Measurements from ENCODE around the gene LIPI.

DNA sequence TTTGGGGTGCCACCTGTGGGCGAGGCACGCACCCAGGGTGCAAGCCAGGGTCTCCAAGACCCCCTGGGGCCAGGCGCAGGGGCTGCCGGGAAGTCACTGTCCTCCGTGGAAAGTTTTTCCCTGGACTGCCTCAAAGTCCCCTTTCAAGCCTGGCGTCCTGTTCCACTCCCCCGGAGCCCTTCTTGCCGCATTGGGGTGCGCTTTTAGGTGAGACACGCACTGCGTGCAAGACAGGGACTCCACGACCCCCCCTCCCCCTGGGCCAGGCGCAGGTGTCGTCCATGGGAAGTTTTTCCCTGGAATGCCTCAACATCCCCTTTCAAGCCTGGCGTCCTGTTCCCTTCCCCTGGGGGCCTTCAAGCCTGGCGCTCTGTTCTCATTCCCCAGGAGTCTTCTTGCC lies 137.1 kb downstream of the LIPI start:
- TF ChIP-seq, protein P1, sequence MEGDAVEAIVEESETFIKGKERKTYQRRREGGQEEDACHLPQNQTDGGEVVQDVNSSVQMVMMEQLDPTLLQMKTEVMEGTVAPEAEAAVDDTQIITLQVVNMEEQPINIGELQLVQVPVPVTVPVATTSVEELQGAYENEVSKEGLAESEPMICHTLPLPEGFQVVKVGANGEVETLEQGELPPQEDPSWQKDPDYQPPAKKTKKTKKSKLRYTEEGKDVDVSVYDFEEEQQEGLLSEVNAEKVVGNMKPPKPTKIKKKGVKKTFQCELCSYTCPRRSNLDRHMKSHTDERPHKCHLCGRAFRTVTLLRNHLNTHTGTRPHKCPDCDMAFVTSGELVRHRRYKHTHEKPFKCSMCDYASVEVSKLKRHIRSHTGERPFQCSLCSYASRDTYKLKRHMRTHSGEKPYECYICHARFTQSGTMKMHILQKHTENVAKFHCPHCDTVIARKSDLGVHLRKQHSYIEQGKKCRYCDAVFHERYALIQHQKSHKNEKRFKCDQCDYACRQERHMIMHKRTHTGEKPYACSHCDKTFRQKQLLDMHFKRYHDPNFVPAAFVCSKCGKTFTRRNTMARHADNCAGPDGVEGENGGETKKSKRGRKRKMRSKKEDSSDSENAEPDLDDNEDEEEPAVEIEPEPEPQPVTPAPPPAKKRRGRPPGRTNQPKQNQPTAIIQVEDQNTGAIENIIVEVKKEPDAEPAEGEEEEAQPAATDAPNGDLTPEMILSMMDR (IDR thresholded peaks at IDR 0.05), result no peak
- TF ChIP-seq POLR2AphosphoS5 (IDR thresholded peaks at IDR 0.05) (no peak), POLR2A (IDR thresholded peaks at IDR 0.05; ENCODE audit: low read depth) (no peak)

Measured in esophagus muscularis mucosa (tissue), 3 donors.